Activated naive CD4-positive, alpha-beta T cell treated with Interleukin-2 at 50 U/mL for 16 hours (primary cell): ENCODE data around the gene CSPG4.
"Not testable (repeated sequence)": the region's sequence is repeated elsewhere in the genome, so short reads cannot be mapped to it uniquely, and the experiment has no call there.

Experiments used
- DNase-seq: peaks from one replicate; pipeline ENCODE4 v3.0.0-alpha.2; 2020

CSPG4 gene

DNA sequence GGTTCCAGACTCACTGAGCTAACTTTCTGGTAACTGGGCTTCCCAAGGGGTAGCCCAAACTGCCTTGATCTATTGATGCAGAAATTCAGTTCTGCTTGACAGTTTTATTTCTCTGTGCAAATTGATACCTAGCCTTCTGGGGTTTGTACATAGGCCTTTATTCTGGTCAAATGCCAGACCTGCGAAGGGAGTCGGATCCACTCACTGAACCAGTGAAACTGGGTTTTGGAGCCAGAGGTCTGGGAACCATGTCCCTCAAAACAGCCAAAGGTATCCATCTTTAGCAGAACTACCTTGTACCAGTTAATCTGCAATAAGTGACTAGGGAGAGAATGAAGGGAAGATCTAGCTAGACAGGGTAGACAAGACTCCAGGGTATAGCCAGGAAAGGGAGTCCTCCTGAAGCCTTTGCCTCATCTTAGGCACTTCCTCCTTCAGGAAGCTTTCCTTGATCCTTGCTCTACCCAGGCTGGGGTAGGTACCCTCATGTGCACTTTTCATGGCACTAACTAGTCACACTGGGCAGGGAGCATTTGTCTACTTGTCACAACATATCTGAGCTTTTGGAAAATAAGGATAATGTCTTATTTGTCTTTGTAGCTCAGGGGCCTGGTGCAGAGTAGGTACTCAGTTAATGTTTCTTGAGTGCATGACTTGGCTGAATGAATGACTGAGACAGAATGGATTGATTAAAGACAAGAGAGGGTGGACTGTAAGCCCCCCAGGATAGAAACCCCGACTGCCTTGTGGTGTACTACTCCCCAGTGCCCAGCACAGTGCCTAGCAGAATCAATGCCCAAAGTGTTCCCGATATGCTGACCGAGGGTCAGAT, 66.3 kb downstream of the CSPG4 start:
- DNase-seq: no peak

DNA sequence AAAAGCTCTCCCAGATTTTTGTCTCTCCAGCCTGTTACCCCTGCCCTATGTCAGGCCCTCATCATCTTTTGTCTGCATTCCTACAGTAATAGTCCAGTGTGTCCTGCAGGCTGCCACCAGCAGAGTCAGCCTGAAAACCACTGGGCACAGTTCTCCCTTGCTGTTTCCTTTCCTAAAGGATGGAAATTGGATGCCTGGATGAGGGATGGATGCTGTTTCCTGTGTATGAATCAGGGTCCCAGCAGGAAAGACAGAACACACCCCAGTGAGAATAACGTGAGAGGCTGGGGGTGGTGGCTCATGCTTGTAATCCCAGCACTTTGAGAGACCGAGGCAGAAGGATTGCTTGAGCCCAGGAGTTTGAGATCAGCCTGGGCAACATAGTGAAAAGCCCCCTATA, 68.3 kb downstream of the CSPG4 start:
- no peak for DNase-seq

DNA sequence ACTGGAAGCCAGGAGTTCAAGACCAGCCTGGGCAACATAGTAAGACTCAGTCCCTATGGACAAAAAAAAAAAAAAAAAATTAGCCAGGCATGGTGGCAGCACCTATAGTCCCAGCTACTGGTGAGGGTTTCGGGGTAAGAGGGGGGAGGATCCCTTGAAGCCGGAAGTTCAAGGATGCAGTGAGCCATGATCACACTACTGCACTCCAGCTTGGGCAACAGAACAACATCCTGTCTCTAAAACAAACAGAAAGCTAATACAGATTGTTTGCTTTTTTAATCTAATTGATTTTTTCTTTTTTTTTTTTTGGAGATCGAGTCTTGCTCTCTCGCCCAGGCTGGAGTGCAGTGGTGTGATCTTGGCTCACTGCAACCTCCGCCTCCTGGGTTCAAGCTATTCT, 71.0 kb downstream of the CSPG4 start:
- DNase-seq: no peak

DNA sequence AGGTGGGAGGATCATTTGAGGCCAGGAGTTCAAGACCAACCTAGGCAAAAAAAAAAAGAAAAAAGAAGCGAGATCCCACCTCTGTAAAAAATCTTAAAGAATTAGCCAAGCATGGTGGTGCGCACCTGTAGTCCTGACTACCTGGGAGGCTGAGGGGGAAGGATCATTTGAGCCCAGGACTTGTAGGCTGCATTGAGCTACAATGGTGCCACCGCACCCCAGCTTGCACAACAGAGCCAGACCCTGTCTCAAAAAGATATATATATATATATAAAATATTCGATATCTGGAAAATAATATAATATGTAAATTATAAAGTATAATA, 71.5 kb downstream of the CSPG4 start:
- DNase-seq: no peak

DNA sequence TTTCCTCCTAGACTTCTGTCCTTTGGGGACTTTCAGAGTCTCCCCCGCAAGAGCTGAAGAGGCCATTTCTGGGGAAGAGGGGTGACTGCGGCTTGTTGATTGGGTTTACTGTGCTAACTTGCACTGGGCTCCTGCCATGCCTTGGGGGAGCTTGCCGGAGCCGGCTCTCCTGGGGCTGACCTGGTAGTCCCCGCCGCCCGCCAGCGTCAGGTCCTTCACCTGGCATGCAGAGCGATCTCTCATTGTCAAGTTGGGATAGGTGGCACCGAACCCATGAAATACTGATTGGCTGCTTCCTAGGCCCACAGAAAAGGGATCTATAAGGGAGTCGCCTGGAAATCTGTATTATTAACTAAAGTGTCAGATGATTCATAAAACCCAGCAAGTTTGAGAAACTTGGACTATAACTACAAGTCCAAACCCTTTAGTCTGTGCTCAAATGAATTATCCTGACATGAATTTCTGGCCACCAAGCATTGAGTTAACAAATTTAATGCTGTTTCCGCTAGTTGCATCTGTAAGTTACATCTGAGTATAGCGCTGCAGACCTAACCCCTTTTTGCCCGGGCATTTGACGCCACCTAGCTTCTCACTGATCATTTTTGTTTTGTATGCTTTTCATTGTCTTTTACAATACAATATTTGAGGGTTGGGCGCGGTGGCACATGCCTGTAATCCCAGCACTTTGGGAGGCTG, 72.0 kb downstream of the CSPG4 start:
- peak; percentile 53 for DNase-seq

DNA sequence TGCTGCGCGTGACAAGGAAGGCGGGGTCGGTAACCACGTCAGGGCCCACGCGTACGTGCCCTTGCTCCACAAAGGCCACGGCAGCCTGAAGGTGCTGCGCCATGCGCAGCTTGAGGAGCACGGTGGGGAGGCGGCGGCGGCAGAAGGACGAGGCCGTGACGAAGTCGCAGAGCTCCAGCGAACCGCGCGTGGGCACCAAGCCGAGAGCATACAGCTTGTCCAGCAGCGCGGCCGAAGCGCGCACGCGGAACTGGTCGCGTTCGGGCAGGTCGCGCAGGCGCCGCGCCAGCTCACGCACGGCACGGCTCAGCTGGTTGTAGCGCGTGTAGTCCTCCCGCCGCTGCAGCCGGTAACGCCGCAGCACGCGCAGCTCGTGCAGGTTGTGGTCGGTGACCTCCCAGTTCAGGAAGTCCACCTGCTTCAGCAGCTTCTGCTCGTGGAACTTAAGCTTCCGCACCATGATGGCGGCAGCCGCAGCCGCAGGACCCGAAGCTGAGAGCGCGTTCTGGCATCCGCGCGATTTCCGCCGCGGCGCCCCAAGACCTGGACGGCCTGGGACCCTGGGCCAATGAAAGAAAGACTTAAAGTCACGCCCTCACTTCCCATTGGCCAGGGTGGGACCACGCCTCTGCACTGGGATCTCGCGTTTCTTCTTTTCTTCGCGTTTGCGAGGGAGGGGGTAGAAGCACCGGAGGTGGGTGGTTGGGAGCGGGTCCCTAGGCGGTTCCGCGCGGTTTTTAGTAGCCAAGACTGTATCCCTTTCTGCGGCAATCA, 72.8 kb downstream of the CSPG4 start, which contains the start of gene IMP3:
Gene IMP3, minus strand, starts transcription at position 516 of the 774 bp plus-strand sequence. Its CDS starts 56 bp downstream, at position 460.
- DNase-seq: peak; percentile 94

DNA sequence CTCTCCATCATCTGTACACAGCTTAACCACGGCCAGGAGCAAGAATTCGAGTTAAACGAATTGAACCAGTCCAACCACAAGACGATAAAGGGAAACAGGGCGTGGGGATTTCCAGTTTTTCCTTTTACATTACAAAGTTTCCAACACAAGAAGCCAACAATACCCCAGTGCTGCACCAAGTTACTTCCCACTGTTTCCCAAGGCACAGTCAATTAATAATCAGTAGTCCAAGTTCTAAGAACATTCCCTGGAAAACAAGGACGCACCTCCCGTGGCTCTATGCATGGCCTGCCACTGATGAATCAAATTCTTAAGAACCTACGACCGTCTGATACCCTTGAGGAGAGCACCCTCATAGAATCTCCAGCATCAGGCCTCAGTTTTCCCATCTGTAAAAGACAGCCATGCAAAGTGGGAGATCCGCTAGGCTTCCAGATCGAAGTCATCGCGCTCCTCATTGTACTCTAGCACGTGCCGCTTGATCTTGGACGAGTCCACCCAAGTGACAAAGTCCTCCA, 73.4 kb downstream of the CSPG4 start:
- peak; percentile 16 for DNase-seq

DNA sequence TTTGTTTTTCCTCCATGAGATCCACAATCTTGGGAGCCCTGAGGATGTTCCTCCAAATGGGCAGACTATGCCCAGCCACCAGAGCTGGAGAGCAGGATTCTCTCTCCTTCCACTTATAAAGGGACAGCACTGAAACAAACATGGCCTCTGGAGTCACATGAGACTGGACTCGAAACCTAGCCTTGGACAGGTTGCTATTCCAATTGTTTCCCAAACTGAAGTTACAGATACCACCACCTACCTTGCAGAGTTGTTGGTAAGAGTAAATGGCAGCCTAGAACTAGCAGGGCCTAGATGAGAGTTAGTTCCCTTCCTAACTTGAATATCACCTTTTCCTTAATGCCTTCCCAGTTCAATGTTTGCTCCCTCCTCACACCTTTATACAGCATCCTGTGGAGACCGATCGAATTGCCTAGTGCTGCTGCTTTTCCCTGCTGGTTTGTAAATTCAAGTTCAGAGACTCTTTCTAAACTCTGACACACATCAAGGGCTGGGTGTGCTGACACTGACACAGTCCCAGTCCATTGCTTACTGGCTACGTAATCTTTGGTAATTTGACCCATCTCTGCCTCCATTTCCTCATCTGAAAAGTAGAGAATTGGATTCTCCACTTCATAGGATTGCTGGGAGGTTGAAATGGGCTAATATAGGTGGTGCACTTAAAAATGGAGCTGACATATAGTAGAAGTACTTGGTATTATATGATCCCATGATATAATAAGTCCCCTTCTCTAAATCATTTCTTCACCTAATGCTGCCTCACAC, 75.2 kb downstream of the CSPG4 start:
- DNase-seq: no peak

DNA sequence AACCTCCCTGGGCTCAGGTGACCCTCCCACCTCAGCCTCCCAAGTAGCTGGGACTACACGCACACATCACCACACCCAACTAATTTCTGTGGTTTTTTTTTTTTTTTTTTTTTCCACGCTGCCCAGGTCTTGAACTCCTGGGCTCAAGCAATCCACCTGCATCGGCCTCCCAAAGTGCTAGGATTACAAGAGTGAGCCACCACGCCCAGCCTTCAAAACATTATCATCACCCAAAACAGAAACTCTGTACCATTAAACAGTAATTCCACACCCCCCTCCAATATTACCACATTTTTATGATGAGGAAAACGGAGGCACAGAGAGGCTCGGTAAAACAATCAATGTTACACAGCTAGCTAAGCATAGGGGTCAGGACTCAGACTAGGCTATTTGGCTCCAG, 76.6 kb downstream of the CSPG4 start:
- no peak for DNase-seq

DNA sequence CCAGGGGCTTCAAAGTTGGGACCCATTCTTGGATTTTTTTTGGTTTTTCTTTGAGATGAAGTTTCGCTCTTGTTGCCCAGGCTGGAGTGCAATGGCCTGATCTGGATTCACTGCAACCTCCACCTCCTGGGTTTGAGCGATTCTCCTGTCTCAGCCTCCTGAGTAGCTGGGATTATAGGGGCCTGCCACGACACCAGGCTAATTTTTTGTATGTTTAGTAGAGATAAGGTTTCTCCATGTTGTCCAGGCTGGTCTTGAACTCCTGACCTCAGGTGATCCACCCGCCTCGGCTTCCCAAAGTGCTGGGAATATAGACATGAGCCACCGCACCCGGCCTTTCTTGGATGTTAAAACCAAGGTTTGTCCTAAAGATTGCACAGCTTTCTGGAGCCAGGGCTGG, 78.7 kb downstream of the CSPG4 start:
- DNase-seq: not testable (repeated sequence)

DNA sequence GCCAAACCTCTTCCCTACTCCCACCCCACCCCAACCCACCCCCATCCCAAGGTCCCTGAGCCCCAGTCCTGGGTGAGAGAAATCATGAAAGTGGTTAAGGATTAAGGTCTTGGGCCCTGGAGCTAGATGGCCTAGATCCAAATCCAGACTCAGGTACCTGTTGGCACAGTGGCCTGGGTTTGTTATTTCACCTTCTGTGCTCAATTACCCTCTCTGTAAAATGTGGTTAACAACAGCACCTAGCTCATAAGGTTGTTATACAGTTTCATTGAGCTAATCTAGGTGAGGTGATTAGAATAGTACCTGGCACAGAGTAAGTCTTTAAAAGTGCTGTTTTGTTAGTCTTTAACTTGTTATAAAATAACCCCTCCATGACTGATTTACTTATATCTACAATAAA, 80.7 kb downstream of the CSPG4 start:
- no peak for DNase-seq

DNA sequence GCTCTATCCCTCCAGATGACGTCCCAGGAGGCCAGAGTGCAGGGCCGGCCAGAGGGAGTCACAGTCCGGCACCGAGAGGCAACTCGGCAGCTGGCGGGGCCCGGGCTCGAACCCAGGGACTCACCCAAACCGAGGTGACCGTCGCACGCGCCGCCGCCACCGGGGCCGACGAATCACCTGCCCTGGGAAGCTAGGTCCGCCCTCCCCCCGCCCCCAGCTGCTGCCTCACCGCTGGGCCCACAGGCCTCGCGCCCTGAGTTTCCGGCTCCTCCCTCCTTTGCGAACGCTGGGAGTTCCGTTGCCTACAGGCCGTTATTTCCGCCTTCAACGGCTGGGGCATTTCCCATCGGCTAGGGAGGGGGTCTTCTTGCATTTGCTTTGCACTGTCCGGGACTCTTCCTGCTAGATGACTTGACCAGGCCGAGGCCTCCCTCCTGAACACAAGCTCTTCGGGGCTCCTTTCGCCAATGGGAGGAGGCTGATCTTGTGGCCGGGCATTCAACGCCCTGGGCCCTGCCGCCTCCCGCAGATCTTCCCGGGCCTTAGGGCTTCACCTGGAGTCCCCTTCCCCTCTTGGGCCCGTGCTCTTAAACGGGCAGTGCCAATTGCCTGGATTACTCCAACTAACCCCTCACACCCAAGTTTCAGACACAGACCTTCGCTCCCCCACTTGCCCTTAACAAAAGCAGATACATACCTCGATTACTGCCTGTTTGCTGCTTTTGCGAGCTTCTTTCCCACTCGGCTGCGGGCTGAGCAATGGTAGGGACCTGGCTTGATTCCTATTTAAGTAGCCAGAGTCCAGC, 86.9 kb downstream of the CSPG4 start, which contains the start of gene SNUPN:
Gene SNUPN, minus strand, starts transcription at position 184 of the 806 bp plus-strand sequence. CDS start 4,674 bp downstream, outside the sequence.
- peak; percentile 94 for DNase-seq
